Sigmoid colon (tissue), 4 donors: ENCODE measurements around the gene PRAMEF11.

ENCODE experiments used
- EP300 ChIP-seq, 4 donors: sonication (generic); formaldehyde crosslinking; IDR thresholded peaks; one replicate each; pipeline ENCODE4 v1.6.1; 2017; ENCODE audit warnings: antibody characterized with exemption in 4 of 4
- POLR2AphosphoS5 ChIP-seq, 4 donors: sonication (generic); formaldehyde crosslinking; IDR thresholded peaks; one replicate each; pipeline ENCODE4 v1.6.1; 2017; ENCODE audit warnings: antibody characterized with exemption in 4 of 4

GRCh38 chr1:12775443-12775842, 55.8 kb downstream of the PRAMEF11 start:
- TF ChIP-seq POLR2AphosphoS5 (IDR thresholded peaks at IDR 0.05) (no peak), EP300 (IDR thresholded peaks at IDR 0.05) (no peak)
